NCI-H2107 treated with DMSO at 0.1 percent for 48 hours (cell line): ENCODE data around the gene SCGB1C2.

ENCODE experiments used
- DNase-seq: peaks from one replicate; lab custom pipeline; 2025; ENCODE audit not compliant: unreplicated experiment; lab: John Stamatoyannopoulos, UW

SCGB1C2 gene

GRCh38 chr17:170130-170670 is 32.8 kb downstream of the SCGB1C2 start:
- no peak for DNase-seq

GRCh38 chr17:171871-172270 is 34.5 kb downstream of the SCGB1C2 start:
- DNase-seq: no peak

GRCh38 chr17:172401-172800 is 35.0 kb downstream of the SCGB1C2 start:
- no peak for DNase-seq

- no peak for DNase-seq
These were observed 36.0 kb downstream of the SCGB1C2 start for GRCh38 chr17:173166-173911.

- DNase-seq: no peak
These were observed 39.8 kb downstream of the SCGB1C2 start for GRCh38 chr17:177155-177554.

GRCh38 chr17:177762-178161 is 40.4 kb downstream of the SCGB1C2 start:
- no peak for DNase-seq

- no peak for DNase-seq
These were observed 41.1 kb downstream of the SCGB1C2 start for GRCh38 chr17:178292-179065.

GRCh38 chr17:179066-179432 is 41.7 kb downstream of the SCGB1C2 start:
- no peak for DNase-seq

- no peak for DNase-seq
These were observed 42.5 kb downstream of the SCGB1C2 start for GRCh38 chr17:179781-180380.

GRCh38 chr17:180381-181244 is 43.2 kb downstream of the SCGB1C2 start:
- DNase-seq: no peak

GRCh38 chr17:181245-182049 is 44.1 kb downstream of the SCGB1C2 start, which contains the start of gene DOC2B:
TSS of gene DOC2B (minus strand) at chr17:181650. CDS start at chr17:181479, 171 bp downstream.
- DNase-seq: no peak

- DNase-seq: no peak
These were observed 44.8 kb downstream of the SCGB1C2 start for GRCh38 chr17:182050-182751.

- DNase-seq: no peak
These were observed 45.7 kb downstream of the SCGB1C2 start for GRCh38 chr17:183021-183420.

GRCh38 chr17:185445-186138 is 48.2 kb downstream of the SCGB1C2 start:
- DNase-seq: no peak

GRCh38 chr17:187130-187529 is 49.8 kb downstream of the SCGB1C2 start:
- DNase-seq: no peak
